WTC11 (cell line): Measurements from ENCODE around the gene CTRB1. TPM values are rescaled to one million over a fixed set of nuclear protein-coding genes. Genes with fewer than 3 reads are reported as not detected.

Source experiments
- ATAC-seq: fragments of 200-7000 bp; cut with Tn5 transposase; 2 replicates; pipeline ENCODE4 v1.10.0; 2021; ENCODE audit warnings: mild to moderate bottlenecking, moderate library complexity
- CTCF ChIA-PET: fragments of 300-600 bp; sonication (Branson Sonifier 250); formaldehyde crosslinking; loops from one replicate; lab custom pipeline; 2021; ENCODE audit warnings: antibody characterized with exemption; lab: Charles Lee
- POLR2A ChIA-PET: fragments of 350-600 bp; sonication (Branson Sonifier 250); formaldehyde crosslinking; loops from one replicate; lab custom pipeline; 2021; ENCODE audit warnings: antibody characterized with exemption; lab: Charles Lee
- DNase-seq: peaks from one replicate; pipeline ENCODE4 v3.0.0; 2021; ENCODE audit warnings: low spot score
- H3K27ac Mint-ChIP-seq: 2 replicates; pipeline ENCODE4 v1.8.0; 2021; ENCODE audit warnings: mixed read lengths
- H3K27me3 Mint-ChIP-seq: 2 replicates; pipeline ENCODE4 v1.8.0; 2021; ENCODE audit warnings: low read depth, mild to moderate bottlenecking, moderate library complexity, mixed read lengths
- H3K36me3 Mint-ChIP-seq: 2 replicates; pipeline ENCODE4 v1.8.0; 2021; ENCODE audit warnings: mixed read lengths
- H3K4me1 Mint-ChIP-seq: 2 replicates; pipeline ENCODE4 v1.8.0; 2022; ENCODE audit warnings: mixed read lengths
- H3K4me3 Mint-ChIP-seq: 2 replicates; pipeline ENCODE4 v1.8.0; 2021; ENCODE audit warnings: mild to moderate bottlenecking, moderate library complexity, mixed read lengths
- H3K9me3 Mint-ChIP-seq: 2 replicates; pipeline ENCODE4 v1.8.0; 2021; ENCODE audit warnings: mixed read lengths
- AFF4 ChIP-seq: sonication (generic); formaldehyde crosslinking; IDR thresholded peaks from 2 replicates; pipeline ENCODE4 v1.8.1; 2023; ENCODE audit warnings: mild to moderate bottlenecking, missing genetic modification reagents, borderline replicate concordance
- CBFB ChIP-seq: sonication (generic); formaldehyde crosslinking; IDR thresholded peaks from 2 replicates; pipeline ENCODE4 v1.8.1; 2022; ENCODE audit warnings: mild to moderate bottlenecking, low read depth, missing genetic modification reagents
- CDX4 ChIP-seq: fragments of 250-450 bp; sonication (Bioruptor Pico); IDR thresholded peaks from 2 replicates; pipeline ENCODE4 v1.9.0; 2021; ENCODE audit warnings: moderate library complexity, mild to moderate bottlenecking, inconsistent platforms, borderline replicate concordance
- CREM ChIP-seq: sonication (generic); formaldehyde crosslinking; IDR thresholded peaks from 2 replicates; pipeline ENCODE4 v1.8.1; 2022; ENCODE audit warnings: mild to moderate bottlenecking, missing genetic modification reagents, moderate library complexity
- FOXJ3 ChIP-seq: sonication (generic); formaldehyde crosslinking; IDR thresholded peaks from 2 replicates; pipeline ENCODE4 v1.9.0; 2021; ENCODE audit warnings: missing genetic modification reagents, mild to moderate bottlenecking, borderline replicate concordance
- GABPB1 ChIP-seq: sonication (generic); formaldehyde crosslinking; IDR thresholded peaks from 2 replicates; pipeline ENCODE4 v1.8.1; 2023; ENCODE audit warnings: mild to moderate bottlenecking, missing genetic modification reagents
- IRF1 ChIP-seq: sonication (generic); formaldehyde crosslinking; IDR thresholded peaks from 2 replicates; pipeline ENCODE4 v1.8.0; 2023; ENCODE audit warnings: missing genetic modification reagents
- JAZF1 ChIP-seq: fragments of 250-450 bp; sonication (Bioruptor Pico); IDR thresholded peaks from 2 replicates; pipeline ENCODE4 v1.9.0; 2021; ENCODE audit warnings: moderate library complexity, mild to moderate bottlenecking, inconsistent platforms
- KAT7 ChIP-seq: sonication (generic); formaldehyde crosslinking; IDR thresholded peaks from 2 replicates; pipeline ENCODE4 v1.8.1; 2023; ENCODE audit warnings: missing genetic modification reagents, mild to moderate bottlenecking, borderline replicate concordance
- NR2C2 ChIP-seq: sonication (generic); formaldehyde crosslinking; IDR thresholded peaks from 2 replicates; pipeline ENCODE4 v1.8.0; 2022; ENCODE audit warnings: mild to moderate bottlenecking, missing genetic modification reagents
- PRRX2 ChIP-seq: fragments of 250-450 bp; sonication (Bioruptor Pico); IDR thresholded peaks from 2 replicates; pipeline ENCODE4 v1.8.0; 2021; ENCODE audit warnings: mild to moderate bottlenecking
- TP53 ChIP-seq: sonication (generic); formaldehyde crosslinking; IDR thresholded peaks from 2 replicates; pipeline ENCODE4 v1.8.1; 2023; ENCODE audit warnings: mild to moderate bottlenecking, missing genetic modification reagents
- USF2 ChIP-seq: sonication (generic); formaldehyde crosslinking; IDR thresholded peaks from 2 replicates; pipeline ENCODE4 v1.8.1; 2023; ENCODE audit warnings: mild to moderate bottlenecking, missing genetic modification reagents, moderate library complexity
- ZNF219 ChIP-seq: sonication (generic); formaldehyde crosslinking; IDR thresholded peaks from 2 replicates; pipeline ENCODE4 v1.8.0; 2023; ENCODE audit warnings: missing genetic modification reagents, mild to moderate bottlenecking, borderline replicate concordance
- ZNF396 ChIP-seq: fragments of 250-450 bp; sonication (Bioruptor Pico); IDR thresholded peaks from 2 replicates; pipeline ENCODE4 v1.8.0; 2021; ENCODE audit warnings: mild to moderate bottlenecking, moderate library complexity, borderline replicate concordance
- total RNA-seq: library from RNA; stranded (reverse); gene quantifications from 3 replicates; pipeline ENCODE4 v1.2.3, GENCODE V29; 2021

CTRB1 gene
- total RNA-seq, 1 experiment from 2014 or later: 3.9 TPM

GRCh38 chr16:75176926-75177325, 41.9 kb upstream of the CTRB1 start:
- no peak for TF ChIP-seq AFF4 (CRISPR knock-in tag)
- no peak for TF ChIP-seq CBFB (CRISPR knock-in tag)
- TF ChIP-seq TP53: no peak
- TF ChIP-seq KAT7 (CRISPR knock-in tag): no peak
- TF ChIP-seq GABPB1: no peak
- TF ChIP-seq ZNF219 (CRISPR knock-in tag): no peak
- TF ChIP-seq PRRX2 (CRISPR knock-in tag): no peak
- no peak for TF ChIP-seq ZNF396 (CRISPR knock-in tag)
- DNase-seq (no peak), ATAC-seq (no peak)
- H3K27me3 Mint-ChIP-seq: peaks cover 5% of the 10 kb centered on the region
- H3K27ac Mint-ChIP-seq: no peak overlapping the region
- H3K36me3 Mint-ChIP-seq: peaks cover 33% of the 10 kb centered on the region
- ChIA-PET CTCF (no interaction called here), POLR2A (no interaction called here)
- H3K9me3 Mint-ChIP-seq: peaks cover 55% of the 10 kb centered on the region
- H3K4me3 Mint-ChIP-seq: no peak overlapping the region
- no peaks in the 10 kb centered on the region for H3K4me1 Mint-ChIP-seq

- no peak overlapping the region for H3K27ac Mint-ChIP-seq
- TF ChIP-seq USF2 (CRISPR knock-in tag): no peak
- no peak for TF ChIP-seq CDX4 (CRISPR knock-in tag)
- no peak for TF ChIP-seq FOXJ3 (CRISPR knock-in tag)
- TF ChIP-seq IRF1 (CRISPR knock-in tag): no peak
- TF ChIP-seq JAZF1 (CRISPR knock-in tag): no peak
- H3K27me3 Mint-ChIP-seq: peaks cover 5% of the 10 kb centered on the region
- ChIA-PET POLR2A (interaction anchor here (0.6 kb wide), 1 partner anchor 169 kb away, joined by 4 read pairs; no protein-coding TSS in a partner anchor), CTCF (no interaction called here)
- H3K4me3 Mint-ChIP-seq: no peak overlapping the region
- peaks cover 13% of the 10 kb centered on the region for H3K36me3 Mint-ChIP-seq
- no peaks in the 10 kb centered on the region for H3K4me1 Mint-ChIP-seq
- peaks cover 34% of the 10 kb centered on the region for H3K9me3 Mint-ChIP-seq
- ATAC-seq: no peak
- DNase-seq: no peak
These were observed 39.6 kb upstream of the CTRB1 start for GRCh38 chr16:75179208-75179607.

- Mint-ChIP-seq H3K4me3 (no peak overlapping the region), H3K27ac (no peak overlapping the region), H3K36me3 (peaks cover 4% of the 10 kb centered on the region), H3K9me3 (peaks cover 19% of the 10 kb centered on the region), H3K4me1 (no peaks in the 10 kb centered on the region), H3K27me3 (peaks cover 3% of the 10 kb centered on the region; the same call in 1 of the 2 replicates)
- TF ChIP-seq NR2C2 (CRISPR knock-in tag) (no peak), CREM (CRISPR knock-in tag) (no peak)
- POLR2A ChIA-PET: no interaction called here
- no peak for ATAC-seq
- CTCF ChIA-PET: no interaction called here
- no peak for DNase-seq
These were observed 37.2 kb upstream of the CTRB1 start for GRCh38 chr16:75181630-75182029.
